ENCODE data around the gene NPIPA5.
"Not testable (repeated sequence)": the region's sequence is repeated elsewhere in the genome, so short reads cannot be mapped to it uniquely, and the experiment has no call there.

NPIPA5 gene

GRCh38 chr16:15389916-15390315, 11.8 kb upstream of the NPIPA5 start:
- DNase-seq (ENCODE audit: low spot score) = not testable (repeated sequence)

DNA sequence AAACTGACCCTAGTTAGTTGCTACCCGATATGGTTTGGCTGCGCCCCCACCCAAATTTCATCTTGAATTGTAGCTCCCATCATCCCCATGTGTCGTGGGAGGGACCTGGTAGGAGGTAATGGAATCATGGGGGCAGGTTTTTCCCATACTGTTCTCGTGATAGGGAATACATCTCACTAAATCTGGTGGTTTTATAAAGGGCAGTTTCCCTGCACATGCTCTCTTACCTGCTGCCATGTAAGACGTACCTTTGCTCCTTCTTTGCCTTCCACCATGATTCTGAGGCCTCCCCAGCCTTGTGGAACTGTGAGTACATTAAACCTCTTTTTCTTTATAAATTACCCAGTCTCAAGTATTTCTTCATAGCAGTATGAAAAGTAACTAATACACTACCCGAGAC, 10.0 kb upstream of the NPIPA5 start:
- DNase-seq (ENCODE audit: low spot score) = not testable (repeated sequence)

DNA sequence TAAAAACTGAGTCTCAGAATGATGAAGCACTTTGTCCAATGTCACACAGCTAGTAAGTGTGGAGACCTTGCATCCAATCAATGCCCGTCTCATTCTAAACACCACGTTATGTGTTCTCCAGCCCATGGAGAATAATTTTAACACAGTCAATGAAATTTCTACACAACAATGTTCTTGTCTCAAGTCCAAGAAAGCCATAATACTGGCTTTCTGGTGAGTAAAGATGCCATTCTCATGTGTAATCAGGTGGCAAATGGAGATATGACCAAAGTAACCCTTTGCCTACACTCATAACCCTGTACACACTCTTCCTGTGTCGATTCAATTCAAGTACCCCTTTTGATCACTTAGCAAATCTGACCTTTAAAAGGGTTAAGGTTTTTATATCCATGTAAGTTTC, 4.7 kb upstream of the NPIPA5 start:
- not testable (repeated sequence) for DNase-seq (ENCODE audit: low spot score)

GRCh38 chr16:15357495-15357894, 20.6 kb downstream of the NPIPA5 start:
- DNase-seq (ENCODE audit: low spot score) = not testable (repeated sequence)

GRCh38 chr16:15354846-15355245, 23.2 kb downstream of the NPIPA5 start:
- DNase-seq (ENCODE audit: low spot score) = not testable (repeated sequence)

- not testable (repeated sequence) for DNase-seq (ENCODE audit: low spot score)
Observed at GRCh38 chr16:15352852-15353251, 25.2 kb downstream of the NPIPA5 start.

GRCh38 chr16:15351745-15352144, 26.3 kb downstream of the NPIPA5 start:
- DNase-seq (ENCODE audit: low spot score) = not testable (repeated sequence)

DNA sequence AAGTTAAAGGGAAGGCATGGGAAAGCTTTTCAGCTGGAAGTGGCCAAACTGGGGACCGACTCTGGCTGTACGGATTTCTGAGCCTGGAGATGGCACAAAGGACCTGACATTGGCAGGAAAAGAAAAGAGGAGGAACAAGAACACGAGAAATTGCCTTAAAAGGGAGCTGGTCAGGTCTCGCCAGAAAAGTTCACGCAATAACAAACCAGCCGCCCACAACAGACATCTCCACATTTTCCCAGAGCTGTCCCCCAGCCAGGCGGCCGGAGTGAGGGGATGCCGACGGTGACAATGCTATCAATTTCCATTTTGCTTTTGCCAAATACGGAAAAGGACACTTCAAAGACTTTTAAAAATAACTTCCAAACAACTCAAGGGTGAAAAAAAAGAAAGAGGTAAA, 26.8 kb downstream of the NPIPA5 start:
- not testable (repeated sequence) for DNase-seq (ENCODE audit: low spot score)

GRCh38 chr16:15348721-15349120, 29.4 kb downstream of the NPIPA5 start:
- DNase-seq (ENCODE audit: low spot score) = not testable (repeated sequence)

DNA sequence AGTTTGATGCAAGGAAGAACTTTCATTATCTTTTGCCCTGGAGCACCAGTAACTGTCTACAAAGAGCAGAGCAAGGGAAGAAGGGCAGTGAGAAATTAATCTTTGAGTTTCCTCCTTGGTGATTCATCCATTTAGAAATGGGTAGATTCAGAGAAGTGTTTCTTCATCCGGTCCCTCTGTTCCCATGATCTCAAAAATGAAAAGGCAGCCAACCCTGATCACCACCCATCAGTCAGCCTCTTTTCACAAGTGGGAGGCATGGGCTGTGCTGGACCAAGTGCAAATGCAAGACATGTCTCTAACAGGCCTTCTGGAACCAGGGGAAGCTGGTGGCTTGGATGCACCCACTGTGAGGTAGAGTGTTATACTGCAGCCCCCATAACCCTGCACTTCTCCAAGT, 35.8 kb downstream of the NPIPA5 start:
- DNase-seq (ENCODE audit: low spot score) = not testable (repeated sequence)

DNA sequence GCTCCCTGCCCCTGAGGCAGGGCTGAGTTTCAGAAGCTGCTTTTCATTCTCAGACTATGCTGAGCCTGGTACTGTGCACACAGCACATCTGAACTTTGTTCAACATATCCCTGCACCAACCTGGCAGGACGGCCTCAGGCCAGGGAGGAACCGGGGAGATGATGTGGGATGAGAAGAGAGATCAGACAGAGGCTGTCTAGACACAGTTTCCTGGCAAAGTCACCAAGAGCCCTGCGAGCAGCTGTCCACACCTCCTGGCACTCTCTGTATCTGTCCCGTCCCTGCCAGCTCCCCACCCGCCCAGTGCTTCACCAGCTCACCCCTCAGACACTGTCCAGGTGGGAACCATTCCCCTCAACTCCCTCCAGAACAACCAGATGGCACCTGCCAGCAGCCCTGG, 39.1 kb downstream of the NPIPA5 start:
- not testable (repeated sequence) for DNase-seq (ENCODE audit: low spot score)

DNA sequence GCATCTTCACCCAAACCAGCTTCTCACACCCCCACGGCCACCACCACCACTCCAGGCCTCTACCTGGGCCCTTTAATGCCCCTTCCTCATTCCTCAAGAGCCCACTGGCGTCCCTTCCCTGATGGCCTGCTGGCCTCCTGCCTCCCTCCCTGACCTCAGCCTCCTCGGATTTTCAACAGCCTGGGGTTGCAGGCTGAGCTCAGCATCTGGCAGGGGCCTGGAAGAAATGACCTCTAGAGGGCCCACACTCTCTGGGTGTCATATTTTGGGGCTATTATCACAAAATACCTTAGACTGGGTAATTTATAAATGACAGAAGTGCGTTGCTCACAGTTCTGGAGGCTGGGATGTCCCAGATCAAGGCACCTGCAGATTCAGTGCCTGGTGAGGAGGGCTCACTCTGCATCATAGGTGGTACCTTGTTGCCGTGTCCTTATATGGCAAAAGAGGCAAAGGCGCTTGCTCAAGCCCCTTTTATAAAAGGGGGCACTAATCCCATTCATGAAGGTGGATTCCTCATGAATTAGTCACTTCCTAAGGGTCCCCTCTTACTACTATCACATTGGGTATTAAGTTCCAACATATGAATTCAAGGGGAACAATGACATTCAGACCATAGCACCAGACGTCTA, 40.0 kb downstream of the NPIPA5 start:
- not testable (repeated sequence) for DNase-seq (ENCODE audit: low spot score)

GRCh38 chr16:15335609-15336008, 42.5 kb downstream of the NPIPA5 start:
- not testable (repeated sequence) for DNase-seq (ENCODE audit: low spot score)

DNA sequence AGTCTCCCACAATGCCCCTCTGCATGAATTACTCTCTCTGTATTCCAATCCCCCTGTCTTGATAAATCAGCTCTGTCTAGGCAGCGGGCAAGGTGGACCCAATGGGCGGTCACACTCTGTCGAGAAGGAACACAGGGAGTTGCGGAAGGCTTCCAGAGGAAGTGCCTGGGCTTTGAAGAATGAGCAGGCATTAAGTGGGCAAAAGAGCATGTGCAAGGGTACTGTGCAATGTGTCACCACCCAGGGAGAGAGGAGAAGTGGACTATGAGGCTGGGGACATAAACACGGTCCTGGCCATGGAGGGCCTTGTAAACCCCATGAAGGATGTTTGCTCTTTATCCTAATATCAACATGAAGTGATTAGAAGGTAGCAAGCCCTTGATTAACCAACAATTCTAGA, 44.1 kb downstream of the NPIPA5 start:
- DNase-seq (ENCODE audit: low spot score) = not testable (repeated sequence)

DNA sequence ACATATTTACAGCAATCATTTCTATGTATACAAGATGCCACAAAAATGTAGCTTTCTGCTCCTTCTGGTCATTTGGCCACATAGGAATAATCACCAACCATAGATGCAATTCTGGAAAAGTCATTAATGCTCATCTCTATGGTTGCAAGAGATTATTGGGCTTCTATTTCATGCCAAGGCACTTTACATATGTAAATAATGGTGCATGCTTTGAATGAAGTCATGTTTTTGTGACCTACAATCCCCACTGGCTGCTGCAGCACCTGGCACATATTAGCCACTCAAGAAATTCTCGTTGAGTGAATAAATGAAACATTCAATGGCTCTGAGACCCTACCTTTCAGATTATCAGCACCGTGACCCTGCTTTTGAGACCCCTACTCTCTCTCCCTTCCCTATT, 47.1 kb downstream of the NPIPA5 start:
- not testable (repeated sequence) for DNase-seq (ENCODE audit: low spot score)

DNA sequence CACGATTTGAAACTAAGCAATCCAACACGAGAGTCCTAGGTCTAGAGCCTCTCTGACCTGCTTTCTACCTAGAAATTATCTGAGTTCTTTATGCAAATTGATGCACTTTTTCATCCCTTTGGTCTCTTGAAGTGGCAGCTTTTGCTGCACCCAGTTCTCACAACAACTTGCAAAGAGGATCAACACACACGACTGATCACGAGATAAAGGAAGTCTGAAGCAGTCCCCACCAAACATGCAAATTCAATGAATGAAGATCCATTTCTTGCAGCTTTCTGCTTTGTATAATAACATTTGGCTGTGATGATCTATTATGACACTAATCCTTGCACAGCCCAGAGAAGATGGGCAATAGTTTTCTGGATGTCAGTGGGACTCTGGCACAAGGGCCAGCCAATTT, 53.1 kb downstream of the NPIPA5 start:
- DNase-seq (ENCODE audit: low spot score) = not testable (repeated sequence)

DNA sequence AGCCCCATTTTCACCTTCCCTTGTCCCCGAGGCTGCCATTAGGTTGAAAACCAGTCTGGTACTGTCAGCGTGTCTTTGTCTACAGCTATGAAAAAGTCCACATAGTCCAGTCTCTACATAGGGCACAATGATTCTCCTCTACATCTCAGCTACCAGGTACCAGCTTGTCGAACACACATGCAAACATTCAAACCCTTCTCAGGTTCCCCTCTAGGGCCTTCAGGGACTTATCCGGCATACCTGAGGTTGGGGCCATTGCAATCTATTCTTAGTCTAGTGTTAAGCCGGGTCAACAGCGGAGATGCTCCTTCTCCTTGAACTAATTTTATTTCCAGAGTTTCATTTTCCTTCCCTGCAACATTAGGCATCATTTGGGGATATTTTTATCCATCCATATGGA, 54.7 kb downstream of the NPIPA5 start:
- DNase-seq (ENCODE audit: low spot score) = not testable (repeated sequence)

- not testable (repeated sequence) for DNase-seq (ENCODE audit: low spot score)
Observed at GRCh38 chr16:15321221-15321620, 56.9 kb downstream of the NPIPA5 start.

- not testable (repeated sequence) for DNase-seq (ENCODE audit: low spot score)
Observed at GRCh38 chr16:15314562-15314961, 63.5 kb downstream of the NPIPA5 start.

All from Ammon's horn (tissue), 1 donor.